ENCODE measurements around the gene BHLHA15.

GRCh38 chr7:98228801-98229200, 17.6 kb downstream of the BHLHA15 start:
- TF ChIP-seq CTCF (IDR thresholded peaks at IDR 0.05) = no peak
- no peak for TF ChIP-seq ZFX (IDR thresholded peaks at IDR 0.05; ENCODE audit: borderline replicate concordance)

Data from 22Rv1 (cell line).